Eye (tissue), 1 donor: ENCODE results near the gene SLC8B1.
A peak's percentile ranks its signal among the peaks of the same experiment; 100 is the strongest.

Experiments used
- DNase-seq: peaks from one replicate; pipeline ENCODE4 v3.0.0-alpha.2; 2015

The SLC8B1 gene

DNA sequence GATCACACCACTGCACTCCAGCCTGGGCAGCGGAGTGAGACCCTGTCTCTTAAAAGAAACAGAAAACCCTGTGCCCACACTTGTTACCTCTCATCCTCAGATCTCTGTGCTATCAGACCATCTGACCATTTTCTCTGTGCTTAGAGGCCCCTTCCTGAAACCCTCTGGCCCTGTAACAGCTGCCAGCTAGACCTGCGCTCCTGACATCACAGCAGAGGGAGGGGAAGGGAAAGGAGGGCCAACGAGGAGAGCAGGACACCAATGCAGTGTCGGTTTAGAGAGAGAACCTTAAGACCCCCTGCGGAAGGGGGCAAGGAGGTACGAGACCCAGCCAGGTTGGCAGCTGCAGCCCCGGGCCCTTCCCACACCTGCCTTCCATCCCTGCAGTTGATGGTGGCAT, 42.4 kb downstream of the SLC8B1 start:
- no peak for DNase-seq

GRCh38 chr12:113292091-113292490, 42.8 kb downstream of the SLC8B1 start:
- no peak for DNase-seq

DNA sequence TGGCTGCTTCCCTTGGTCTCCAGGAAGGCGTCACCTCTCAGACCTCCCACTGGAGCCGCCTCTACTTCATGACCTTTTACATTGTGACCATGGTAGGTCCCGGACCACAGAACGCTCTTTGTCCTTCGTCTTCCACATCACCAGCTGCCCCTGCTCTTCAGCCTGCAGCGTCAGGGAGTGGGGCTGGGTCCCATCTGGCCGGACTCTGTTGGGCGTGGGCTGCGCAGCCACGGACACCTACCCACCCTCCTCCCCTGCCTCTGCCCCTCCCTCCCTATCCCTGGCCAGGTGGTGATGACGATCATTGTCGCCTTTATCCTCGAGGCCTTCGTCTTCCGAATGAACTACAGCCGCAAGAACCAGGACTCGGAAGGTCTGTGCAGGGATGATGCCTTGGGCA, 43.3 kb downstream of the SLC8B1 start:
- peak; percentile 24 for DNase-seq

DNA sequence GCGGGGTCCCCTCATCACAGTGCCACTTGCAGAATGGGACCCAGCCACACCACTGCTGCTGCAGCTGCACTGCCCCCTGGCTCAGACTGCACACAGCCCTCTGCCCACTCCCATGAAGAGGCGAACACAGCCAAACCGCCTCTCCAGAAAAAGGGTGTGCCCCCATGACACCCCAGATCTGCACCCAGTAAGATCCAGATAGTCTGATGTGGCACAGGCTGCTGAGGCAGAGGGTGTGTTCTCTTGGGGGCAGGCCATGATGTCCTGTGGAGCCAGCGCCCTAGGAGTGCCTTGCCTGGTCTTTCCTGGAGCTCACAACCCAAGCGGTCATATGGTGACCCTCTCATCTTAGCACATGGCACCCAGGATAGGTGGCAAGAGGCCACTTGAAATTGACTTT, 44.4 kb downstream of the SLC8B1 start:
- DNase-seq, result no peak

DNA sequence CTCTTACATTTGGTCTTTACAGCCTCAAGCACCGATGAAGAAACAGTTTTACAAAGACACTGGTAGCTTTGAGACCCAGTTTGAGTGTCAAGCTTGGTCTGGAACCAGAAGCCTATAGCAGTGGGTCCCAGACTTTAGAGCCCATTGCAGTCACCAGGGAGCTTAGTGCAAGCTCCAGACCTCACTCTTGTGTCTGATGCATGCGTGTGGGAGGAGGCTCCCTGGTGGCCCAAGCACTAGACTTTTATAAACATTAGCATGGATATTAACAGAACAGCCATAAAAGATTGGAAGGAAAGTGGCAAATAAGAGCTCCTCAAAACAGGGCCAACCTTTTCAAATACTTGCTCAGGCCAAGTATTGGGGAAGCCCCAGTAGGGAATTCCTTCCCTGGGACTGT, 45.5 kb downstream of the SLC8B1 start:
- no peak for DNase-seq

- no peak for DNase-seq
Measured at GRCh38 chr12:113287899-113288282, 47.0 kb downstream of the SLC8B1 start.

GRCh38 chr12:113287146-113287898, 47.6 kb downstream of the SLC8B1 start:
- no peak for DNase-seq

DNA sequence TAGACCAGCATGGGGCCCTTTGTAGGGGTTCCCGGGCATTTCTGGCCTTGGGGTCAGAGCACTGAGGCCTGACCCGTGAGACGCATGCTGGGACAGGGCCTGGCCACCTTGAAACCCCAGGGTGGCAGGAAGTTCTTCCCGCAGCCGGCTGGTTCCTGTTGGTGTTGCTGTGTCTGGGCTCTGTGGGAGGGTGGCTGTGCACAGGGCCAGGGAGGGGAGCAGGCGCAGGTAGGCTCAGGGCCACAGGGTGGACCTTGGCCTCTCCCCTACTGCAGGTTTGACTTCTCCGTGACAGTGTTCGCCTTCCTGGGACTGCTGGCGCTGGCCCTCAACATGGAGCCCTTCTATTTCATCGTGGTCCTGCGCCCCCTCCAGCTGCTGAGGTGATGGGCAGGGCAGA, 48.2 kb downstream of the SLC8B1 start:
- DNase-seq, result no peak

- DNase-seq, result peak; percentile 77
Measured at GRCh38 chr12:113285679-113286610, 49.0 kb downstream of the SLC8B1 start.

DNA sequence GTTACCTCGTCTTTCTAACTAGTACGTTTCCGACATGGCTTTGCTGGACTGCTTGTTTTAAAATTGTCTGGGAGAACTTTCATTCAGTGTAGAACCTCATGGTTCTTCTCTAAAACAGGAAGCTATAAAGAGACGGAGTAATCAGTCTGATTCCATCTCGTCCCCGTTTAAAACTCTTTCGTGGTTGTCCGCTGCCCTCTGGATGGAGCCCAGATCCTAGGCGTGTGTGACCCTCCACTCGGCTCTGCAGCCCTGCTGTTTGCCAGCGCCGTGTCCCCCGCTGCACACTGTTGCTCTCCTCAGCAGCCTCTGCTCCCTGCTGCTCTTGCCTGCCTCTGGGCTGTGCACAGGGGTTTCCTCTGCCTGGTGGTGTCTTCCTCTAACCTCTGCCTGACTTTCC, 50.2 kb downstream of the SLC8B1 start:
- no peak for DNase-seq

- DNase-seq, result no peak
Measured at GRCh38 chr12:113278633-113279032, 56.3 kb downstream of the SLC8B1 start.

DNA sequence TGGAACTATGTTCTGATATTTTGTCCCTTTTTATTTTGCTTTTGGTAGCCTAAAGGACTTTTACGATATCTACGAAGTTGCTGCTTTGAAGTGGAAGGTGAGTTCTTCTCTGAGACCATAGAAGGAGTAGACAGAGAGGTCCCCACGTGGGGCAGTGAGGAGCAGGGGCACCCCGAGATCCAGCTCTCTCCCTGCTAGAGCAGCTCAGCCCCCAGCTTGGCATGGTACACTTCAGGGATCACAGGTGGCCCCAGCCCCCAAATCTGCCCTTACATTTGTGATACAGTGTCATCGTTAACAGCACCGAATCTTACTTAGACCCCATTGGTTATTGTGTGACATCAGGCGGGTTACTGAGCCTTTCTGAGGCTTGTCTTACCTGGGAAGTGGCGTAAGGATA, 56.8 kb downstream of the SLC8B1 start:
- DNase-seq, result no peak

DNA sequence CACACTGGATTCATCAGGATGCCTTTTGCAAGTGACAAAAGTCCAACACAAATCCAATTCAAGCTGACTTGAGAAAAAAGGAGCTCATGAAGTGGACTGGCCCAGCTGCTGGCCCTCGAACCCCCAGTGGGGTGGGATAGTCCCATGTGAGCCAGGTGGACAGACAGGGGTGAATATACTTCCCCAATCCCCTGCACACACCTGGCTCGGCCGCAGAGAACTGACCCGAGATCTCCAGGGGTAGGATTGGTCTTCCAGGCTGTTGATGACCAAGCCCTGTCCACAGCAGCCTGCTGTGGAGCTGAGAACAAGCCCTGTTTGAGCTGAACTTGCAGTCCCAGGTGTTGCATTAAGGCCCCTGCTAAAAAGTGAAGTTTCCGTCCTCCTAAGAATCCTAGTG, 57.4 kb downstream of the SLC8B1 start:
- no peak for DNase-seq

DNA sequence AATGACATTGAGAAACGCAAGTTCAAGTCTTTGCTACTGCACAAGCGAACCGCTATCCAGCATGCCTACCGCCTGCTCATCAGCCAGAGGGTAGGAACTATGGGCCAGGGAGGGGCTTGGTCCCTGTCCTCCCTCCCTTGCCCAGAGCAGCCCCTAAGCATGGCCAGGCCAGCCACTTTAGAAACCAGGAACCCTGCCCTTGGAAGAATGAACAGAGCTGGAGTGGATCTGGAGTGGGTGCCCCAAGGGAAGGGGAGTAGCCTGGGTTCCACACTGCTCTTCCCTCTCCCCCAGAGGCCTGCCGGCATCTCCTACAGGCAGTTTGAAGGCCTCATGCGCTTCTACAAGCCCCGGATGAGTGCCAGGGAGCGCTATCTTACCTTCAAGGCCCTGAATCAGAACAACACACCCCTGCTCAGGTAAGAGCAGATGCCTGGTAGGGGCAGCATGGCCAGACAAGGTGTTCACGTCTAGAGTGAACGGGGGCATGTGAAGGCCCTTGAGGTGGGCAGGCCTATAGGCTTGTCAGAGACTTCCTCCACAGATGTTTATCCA, 57.9 kb downstream of the SLC8B1 start:
- DNase-seq, result no peak

GRCh38 chr12:113276306-113276705, 58.6 kb downstream of the SLC8B1 start:
- no peak for DNase-seq

DNA sequence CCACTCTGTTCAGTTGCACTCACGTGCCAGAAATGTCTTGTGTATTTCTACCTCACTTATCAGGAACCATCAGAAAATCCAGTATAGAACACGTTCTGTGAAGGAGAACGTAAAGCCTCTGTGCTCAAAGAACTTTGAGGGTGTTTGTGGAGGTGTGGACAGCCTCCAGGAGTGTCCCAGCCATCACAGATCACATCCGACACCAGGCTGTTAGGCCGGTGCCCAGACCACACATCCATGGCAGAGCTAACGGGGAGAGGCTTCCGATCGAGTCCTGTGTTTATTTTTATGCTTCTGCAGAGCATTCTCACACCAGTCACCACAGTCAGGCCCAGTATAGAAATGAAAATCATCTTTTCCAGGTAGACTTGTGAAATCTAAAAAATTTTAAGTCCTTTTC, 60.1 kb downstream of the SLC8B1 start:
- no peak for DNase-seq

- DNase-seq, result no peak
Measured at GRCh38 chr12:113273053-113273725, 61.7 kb downstream of the SLC8B1 start.

GRCh38 chr12:113271853-113272561, 62.9 kb downstream of the SLC8B1 start:
- peak; percentile 35 for DNase-seq

- no peak for DNase-seq
Measured at GRCh38 chr12:113271466-113271852, 63.5 kb downstream of the SLC8B1 start.

DNA sequence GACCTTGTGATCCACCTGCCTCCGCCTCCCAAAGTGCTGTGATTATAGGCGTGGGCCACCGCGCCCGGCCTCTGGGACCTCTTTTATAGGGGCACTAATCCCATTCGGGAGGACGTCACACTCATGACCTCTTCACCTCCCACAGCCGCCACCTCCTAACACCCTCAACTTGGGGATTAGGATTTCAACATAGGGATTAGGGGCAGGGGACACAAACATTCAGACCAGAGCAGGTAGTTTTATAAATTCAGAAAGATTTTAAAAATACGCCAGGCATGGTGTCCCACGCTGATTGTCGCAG, 64.2 kb downstream of the SLC8B1 start:
- no peak for DNase-seq

GRCh38 chr12:113269257-113269943, 65.5 kb downstream of the SLC8B1 start:
- DNase-seq, result no peak

- no peak for DNase-seq
Measured at GRCh38 chr12:113268621-113269020, 66.3 kb downstream of the SLC8B1 start.
